ENCODE results near the gene LCE3E.
"Not testable (repeated sequence)": the region's sequence is repeated elsewhere in the genome, so short reads cannot be mapped to it uniquely, and the experiment has no call there.

The LCE3E gene

GRCh38 chr1:152566681-152567080 lies at the start of gene LCE3E:
TSS of gene LCE3E (minus strand) at chr1:152566780. CDS start at chr1:152566208, 572 bp downstream.
- no peak for DNase-seq

- DNase-seq = no peak
Observed at GRCh38 chr1:152613511-152613910, 46.9 kb upstream of the LCE3E start, which contains the start of gene LCE3B. TSS of gene LCE3B (plus strand) at chr1:152613811. CDS start at chr1:152613811, 0 bp downstream.

- no peak for DNase-seq
Observed at GRCh38 chr1:152599934-152600333, 33.4 kb upstream of the LCE3E start, which contains the start of gene LCE3C. TSS of gene LCE3C (plus strand) at chr1:152600234. CDS start at chr1:152600732, 498 bp downstream.

GRCh38 chr1:152596986-152597385 lies 30.4 kb upstream of the LCE3E start:
- DNase-seq = no peak

- no peak for DNase-seq
Observed at GRCh38 chr1:152585586-152585985, 19.0 kb upstream of the LCE3E start.

- no peak for DNase-seq
Observed at GRCh38 chr1:152582647-152583046, 16.1 kb upstream of the LCE3E start.

- DNase-seq = no peak
Observed at GRCh38 chr1:152580433-152580832, 13.9 kb upstream of the LCE3E start, which contains the start of gene LCE3D. TSS of gene LCE3D (minus strand) at chr1:152580516. CDS start at chr1:152579936, 580 bp downstream.

GRCh38 chr1:152579526-152579925 lies 12.9 kb upstream of the LCE3E start:
- DNase-seq = not testable (repeated sequence)

- no peak for DNase-seq
Observed at GRCh38 chr1:152577168-152577567, 10.6 kb upstream of the LCE3E start.

- no peak for DNase-seq
Observed at GRCh38 chr1:152565535-152566215, 905 bp downstream of the LCE3E start.

GRCh38 chr1:152565115-152565514 lies 1.5 kb downstream of the LCE3E start:
- DNase-seq = no peak

- not testable (repeated sequence) for DNase-seq
Observed at GRCh38 chr1:152548358-152548757, 18.2 kb downstream of the LCE3E start.

GRCh38 chr1:152546704-152547103 lies 19.9 kb downstream of the LCE3E start:
- DNase-seq = no peak

- DNase-seq = no peak
Observed at GRCh38 chr1:152543820-152544219, 22.8 kb downstream of the LCE3E start.

GRCh38 chr1:152539901-152540300 lies 26.7 kb downstream of the LCE3E start:
- DNase-seq = no peak

- DNase-seq = no peak
Observed at GRCh38 chr1:152537496-152537895, 29.1 kb downstream of the LCE3E start.

GRCh38 chr1:152535774-152536173 lies 30.8 kb downstream of the LCE3E start:
- DNase-seq = no peak

- peak; percentile 41 to 42 for DNase-seq
Observed at GRCh38 chr1:152533327-152533938, 33.1 kb downstream of the LCE3E start.

GRCh38 chr1:152525080-152525641 lies 41.4 kb downstream of the LCE3E start:
- DNase-seq = no peak

- no peak for DNase-seq
Observed at GRCh38 chr1:152520561-152521090, 46.0 kb downstream of the LCE3E start.

GRCh38 chr1:152519851-152520250 lies 46.7 kb downstream of the LCE3E start:
- DNase-seq = no peak

- DNase-seq = no peak
Observed at GRCh38 chr1:152517237-152517811, 49.3 kb downstream of the LCE3E start.

GRCh38 chr1:152516082-152516481 lies 50.5 kb downstream of the LCE3E start:
- DNase-seq = no peak

All from NCI-H524 (cell line).